Measurements from ENCODE around the gene ZFP64. TPM values are rescaled to one million over a fixed set of nuclear protein-coding genes. Genes with fewer than 3 reads are reported as not detected.
A peak's percentile ranks its signal among the peaks of the same experiment; 100 is the strongest.

Gene ZFP64
- total and polyA plus RNA-seq, 4 experiments from 2014 or later = 6.2 to 12.8 (median 11.3) TPM

GRCh38 chr20:52131048-52131643 lies 60.4 kb downstream of the ZFP64 start:
- Histone ChIP-seq H3K4me3 (ENCODE audit: low read length in 2 of 2) (no peak overlapping the region), H3K9me3 (ENCODE audit: control insufficient read depth in 1 of 2, low read length in 2 of 2) (no peaks in the 10 kb centered on the region), H3K36me3 (ENCODE audit: insufficient read depth, low read length) (no peaks in the 10 kb centered on the region), H3K27me3 (ENCODE audit: insufficient read depth, low read length) (no peaks in the 10 kb centered on the region), H3K27ac (ENCODE audit: low read depth, low read length) (no peak overlapping the region), H3K4me1 (ENCODE audit: insufficient read depth, low read length) (no peaks in the 10 kb centered on the region)
- Mint-ChIP-seq H3K9me3 (peaks cover 0 to 2% (median 0%) of the 10 kb centered on the region in 8 donors), H3K4me3 (no peak overlapping the region), H3K4me1 (peaks cover 0 to 4% (median 3%) of the 10 kb centered on the region in 4 donors), H3K27ac (no peak overlapping the region), H3K36me3 (peaks cover 0 to 1% of the 10 kb centered on the region in 2 donors), H3K27me3 (peaks cover 0 to 1% of the 10 kb centered on the region in 2 donors)
- intact Hi-C loops (cut with micrococcal nuclease) = no loop called here
- ChIA-PET POLR2A (ENCODE audit: partially characterized antibody) (no interaction called here), CTCF (ENCODE audit: partially characterized antibody) (interaction anchor here (0.6 kb wide), 1 partner anchor 1348 kb away, joined by 3 read pairs; no protein-coding TSS in a partner anchor)
- DNase-seq = no peak

GRCh38 chr20:52130406-52130805 lies 61.2 kb downstream of the ZFP64 start:
- no peaks in the 10 kb centered on the region for H3K4me1 ChIP-seq (ENCODE audit: insufficient read depth, low read length)
- CTCF ChIA-PET (ENCODE audit: partially characterized antibody) = interaction anchor here (2.6 kb wide), 1 partner anchor 20 kb away, joined by 18 read pairs; no protein-coding TSS in a partner anchor
- Mint-ChIP-seq H3K4me3 (no peak overlapping the region), H3K27ac (no peak overlapping the region), H3K9me3 (peaks cover 0 to 2% (median 0%) of the 10 kb centered on the region in 8 donors), H3K4me1 (peaks cover 0 to 4% (median 3%) of the 10 kb centered on the region in 4 donors), H3K27me3 (peaks cover 0 to 1% of the 10 kb centered on the region in 2 donors), H3K36me3 (peaks cover 0 to 1% of the 10 kb centered on the region in 2 donors)
- POLR2A ChIA-PET (ENCODE audit: partially characterized antibody) = no interaction called here
- no peaks in the 10 kb centered on the region for H3K9me3 ChIP-seq (ENCODE audit: control insufficient read depth in 1 of 2, low read length in 2 of 2)
- no peak for DNase-seq
- no peak overlapping the region for H3K4me3 ChIP-seq (ENCODE audit: low read length in 2 of 2)
- intact Hi-C loops (cut with micrococcal nuclease) = no loop called here
- H3K27me3 ChIP-seq (ENCODE audit: insufficient read depth, low read length) = no peaks in the 10 kb centered on the region
- no peak overlapping the region for H3K27ac ChIP-seq (ENCODE audit: low read depth, low read length)
- H3K36me3 ChIP-seq (ENCODE audit: insufficient read depth, low read length) = no peaks in the 10 kb centered on the region

DNA sequence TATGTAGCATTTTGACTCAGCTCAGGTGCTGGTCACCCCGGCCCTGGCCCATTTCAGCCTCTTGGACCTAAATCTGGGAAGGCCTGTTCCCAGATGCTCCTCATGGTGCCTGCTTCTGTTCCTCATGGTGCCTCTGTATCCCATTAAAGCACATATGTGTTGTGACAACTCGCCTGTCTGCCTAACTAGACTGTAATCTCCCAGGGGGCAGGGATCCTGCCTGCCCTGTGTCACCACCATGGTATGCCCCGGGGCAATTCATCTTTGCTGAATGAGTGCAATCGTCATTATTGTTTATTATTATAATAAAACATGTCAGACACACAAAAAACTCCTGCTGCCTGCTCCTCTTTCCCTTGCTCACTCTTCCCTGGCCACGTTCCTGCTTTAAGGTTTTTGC lies 62.0 kb downstream of the ZFP64 start:
- no peaks in the 10 kb centered on the region for H3K4me1 ChIP-seq (ENCODE audit: insufficient read depth, low read length)
- no peak overlapping the region for H3K4me3 ChIP-seq (ENCODE audit: low read length in 2 of 2)
- H3K36me3 ChIP-seq (ENCODE audit: insufficient read depth, low read length) = no peaks in the 10 kb centered on the region
- H3K4me1 Mint-ChIP-seq = peaks cover 0 to 4% (median 3%) of the 10 kb centered on the region in 4 donors
- H3K9me3 ChIP-seq (ENCODE audit: control insufficient read depth in 1 of 2, low read length in 2 of 2) = no peaks in the 10 kb centered on the region
- H3K4me3 Mint-ChIP-seq = no peak overlapping the region
- peaks cover 0 to 1% of the 10 kb centered on the region in 2 donors for H3K27me3 Mint-ChIP-seq
- H3K27ac ChIP-seq (ENCODE audit: low read depth, low read length) = no peak overlapping the region
- peaks cover 0 to 2% (median 0%) of the 10 kb centered on the region in 8 donors for H3K9me3 Mint-ChIP-seq
- H3K27me3 ChIP-seq (ENCODE audit: insufficient read depth, low read length) = no peaks in the 10 kb centered on the region
- CTCF ChIA-PET (ENCODE audit: partially characterized antibody) = interaction anchor here (0.7 to 2.6 kb wide), 6 partner anchors 11 to 1417 kb away, joined by 3 to 21 read pairs (median 12); no protein-coding TSS in a partner anchor
- no peak for DNase-seq
- intact Hi-C loops (cut with micrococcal nuclease) = loop anchor here (2.0 kb wide), 1 partner anchor 1417 kb away; no protein-coding TSS in a partner anchor
- no peaks in the 10 kb centered on the region for H3K36me3 Mint-ChIP-seq
- POLR2A ChIA-PET (ENCODE audit: partially characterized antibody) = no interaction called here
- H3K27ac Mint-ChIP-seq = no peak overlapping the region

- H3K27ac Mint-ChIP-seq = peak overlapping the region in 1 of 7 donors; percentile 25
Observed at GRCh38 chr20:52127309-52127708, 64.3 kb downstream of the ZFP64 start.

GRCh38 chr20:52124821-52125220 lies 66.8 kb downstream of the ZFP64 start:
- no peaks in the 10 kb centered on the region for H3K4me1 ChIP-seq (ENCODE audit: insufficient read depth, low read length)
- ChIA-PET CTCF (ENCODE audit: partially characterized antibody) (interaction anchor here (0.6 kb wide), 1 partner anchor 1669 kb away, joined by 3 read pairs; no protein-coding TSS in a partner anchor), POLR2A (ENCODE audit: partially characterized antibody) (interaction anchor here (0.6 to 0.9 kb wide), 2 partner anchors 67 to 981 kb away, joined by 3 read pairs; partner anchors contain the start of gene ZFP64)
- no peaks in the 10 kb centered on the region for H3K27me3 Mint-ChIP-seq
- no peak for DNase-seq
- no peak overlapping the region for H3K27ac ChIP-seq (ENCODE audit: low read depth, low read length)
- no peaks in the 10 kb centered on the region for H3K9me3 ChIP-seq (ENCODE audit: control insufficient read depth in 1 of 2, low read length in 2 of 2)
- H3K4me3 ChIP-seq (ENCODE audit: low read length in 2 of 2) = no peak overlapping the region
- H3K27me3 ChIP-seq (ENCODE audit: insufficient read depth, low read length) = no peaks in the 10 kb centered on the region
- H3K4me3 Mint-ChIP-seq = no peak overlapping the region
- H3K36me3 Mint-ChIP-seq = peaks cover 1 to 8% of the 10 kb centered on the region in 2 donors
- intact Hi-C loops (cut with micrococcal nuclease) = no loop called here
- H3K4me1 Mint-ChIP-seq = peaks cover 0 to 4% (median 2%) of the 10 kb centered on the region in 4 donors
- no peak overlapping the region for H3K27ac Mint-ChIP-seq
- H3K9me3 Mint-ChIP-seq = peaks cover 0 to 2% (median 0%) of the 10 kb centered on the region in 8 donors
- no peaks in the 10 kb centered on the region for H3K36me3 ChIP-seq (ENCODE audit: insufficient read depth, low read length)

More at GRCh38 chr20:52127309-52127708, 64.3 kb downstream of the ZFP64 start:
- ChIA-PET POLR2A (ENCODE audit: partially characterized antibody) (no interaction called here), CTCF (ENCODE audit: partially characterized antibody) (interaction anchor here (0.7 to 2.6 kb wide), 4 partner anchors 9 to 1420 kb away, joined by 3 to 18 read pairs (median 12); no protein-coding TSS in a partner anchor)
- Mint-ChIP-seq H3K27me3 (peaks cover 0 to 1% of the 10 kb centered on the region in 2 donors), H3K4me1 (peaks cover 0 to 4% (median 3%) of the 10 kb centered on the region in 4 donors), H3K36me3 (peaks cover 0 to 1% of the 10 kb centered on the region in 2 donors), H3K4me3 (no peak overlapping the region), H3K9me3 (peaks cover 0 to 2% (median 0%) of the 10 kb centered on the region in 8 donors)
- Histone ChIP-seq H3K4me3 (ENCODE audit: low read length in 2 of 2) (no peak overlapping the region), H3K9me3 (ENCODE audit: control insufficient read depth in 1 of 2, low read length in 2 of 2) (no peaks in the 10 kb centered on the region), H3K27me3 (ENCODE audit: insufficient read depth, low read length) (no peaks in the 10 kb centered on the region), H3K4me1 (ENCODE audit: insufficient read depth, low read length) (no peaks in the 10 kb centered on the region), H3K36me3 (ENCODE audit: insufficient read depth, low read length) (no peaks in the 10 kb centered on the region), H3K27ac (ENCODE audit: low read depth, low read length) (no peak overlapping the region)
- no peak for DNase-seq
- intact Hi-C loops (cut with micrococcal nuclease) = no loop called here

DNA sequence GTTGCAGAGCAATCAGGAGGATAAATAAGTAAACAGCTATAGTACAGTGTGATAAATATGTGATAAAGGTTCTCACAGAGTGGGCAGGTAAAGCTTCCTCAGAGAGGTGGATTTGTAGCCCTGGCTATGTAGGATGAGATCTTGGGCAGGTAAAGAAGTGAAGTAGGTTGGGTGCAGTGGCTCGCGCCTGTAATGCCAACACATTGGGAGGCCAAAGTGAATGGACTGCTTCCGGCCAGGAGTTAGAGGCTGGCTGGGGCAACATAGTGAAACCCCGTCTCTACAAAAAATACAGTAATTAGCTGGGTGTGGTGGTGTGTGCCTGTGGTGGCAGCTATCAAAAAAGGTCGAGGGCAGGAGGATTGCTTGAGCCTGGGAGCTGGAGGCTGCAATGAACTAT lies 72.9 kb downstream of the ZFP64 start:
- intact Hi-C loops (cut with micrococcal nuclease) = no loop called here
- H3K4me1 ChIP-seq (ENCODE audit: insufficient read depth, low read length) = no peaks in the 10 kb centered on the region
- no peaks in the 10 kb centered on the region for H3K36me3 ChIP-seq (ENCODE audit: insufficient read depth, low read length)
- ChIA-PET CTCF (ENCODE audit: partially characterized antibody) (interaction anchor here (2.5 kb wide), 1 partner anchor 10 kb away, joined by 18 read pairs; no protein-coding TSS in a partner anchor), POLR2A (ENCODE audit: partially characterized antibody) (no interaction called here)
- peaks cover 5 to 13% of the 10 kb centered on the region in 2 donors for H3K36me3 Mint-ChIP-seq
- H3K27me3 Mint-ChIP-seq = no peaks in the 10 kb centered on the region
- H3K27me3 ChIP-seq (ENCODE audit: insufficient read depth, low read length) = no peaks in the 10 kb centered on the region
- no peaks in the 10 kb centered on the region for H3K4me1 Mint-ChIP-seq
- H3K27ac ChIP-seq (ENCODE audit: low read depth, low read length) = no peak overlapping the region
- no peak overlapping the region for H3K27ac Mint-ChIP-seq
- no peak overlapping the region for H3K4me3 Mint-ChIP-seq
- no peak overlapping the region for H3K4me3 ChIP-seq (ENCODE audit: low read length in 2 of 2)
- H3K9me3 ChIP-seq (ENCODE audit: control insufficient read depth in 1 of 2, low read length in 2 of 2) = no peaks in the 10 kb centered on the region
- peaks cover 0 to 3% (median 0%) of the 10 kb centered on the region in 8 donors for H3K9me3 Mint-ChIP-seq
- DNase-seq = no peak

- peaks cover 0 to 3% (median 0%) of the 10 kb centered on the region in 8 donors for H3K9me3 Mint-ChIP-seq
- no peak overlapping the region for H3K27ac Mint-ChIP-seq
- no peak for DNase-seq
- H3K36me3 ChIP-seq (ENCODE audit: insufficient read depth, low read length) = no peaks in the 10 kb centered on the region
- H3K4me3 ChIP-seq (ENCODE audit: low read length in 2 of 2) = no peak overlapping the region
- ChIA-PET CTCF (ENCODE audit: partially characterized antibody) (interaction anchor here (2.5 kb wide), 1 partner anchor 10 kb away, joined by 18 read pairs; no protein-coding TSS in a partner anchor), POLR2A (ENCODE audit: partially characterized antibody) (no interaction called here)
- H3K9me3 ChIP-seq (ENCODE audit: control insufficient read depth in 1 of 2, low read length in 2 of 2) = no peaks in the 10 kb centered on the region
- no peaks in the 10 kb centered on the region for H3K4me1 Mint-ChIP-seq
- H3K27ac ChIP-seq (ENCODE audit: low read depth, low read length) = no peak overlapping the region
- intact Hi-C loops (cut with micrococcal nuclease) = no loop called here
- H3K4me1 ChIP-seq (ENCODE audit: insufficient read depth, low read length) = no peaks in the 10 kb centered on the region
- H3K27me3 ChIP-seq (ENCODE audit: insufficient read depth, low read length) = no peaks in the 10 kb centered on the region
- H3K4me3 Mint-ChIP-seq = no peak overlapping the region
- H3K27me3 Mint-ChIP-seq = no peaks in the 10 kb centered on the region
- peaks cover 5 to 13% of the 10 kb centered on the region in 2 donors for H3K36me3 Mint-ChIP-seq
Observed at GRCh38 chr20:52118016-52118623, 73.5 kb downstream of the ZFP64 start.
